IPS DF 6.9 (cell line): ENCODE measurements around the gene FBRSL1.
"Not testable (repeated sequence)": the region's sequence is repeated elsewhere in the genome, so short reads cannot be mapped to it uniquely, and the experiment has no call there.

Source experiments
- DNase-seq: peaks from one replicate; pipeline ENCODE4 v3.0.0-alpha.2; 2013; ENCODE audit warnings: low read depth, low spot score
- H3K27ac ChIP-seq: one replicate; pipeline ENCODE4 v1.5.1; 2013; ENCODE audit warnings: low read length, control low read depth
- H3K27me3 ChIP-seq: 2 replicates; pipeline ENCODE4 v1.6.1; 2013; ENCODE audit warnings: mild to moderate bottlenecking, low read length; ENCODE audit not compliant: control insufficient read depth, insufficient read depth
- H3K36me3 ChIP-seq: 2 replicates; pipeline ENCODE4 v1.6.1; 2013; ENCODE audit warnings: low read length; ENCODE audit not compliant: control insufficient read depth, insufficient read depth
- H3K4me1 ChIP-seq: 2 replicates; pipeline ENCODE4 v1.6.1; 2013; ENCODE audit warnings: low read length; ENCODE audit not compliant: control insufficient read depth, insufficient read depth
- H3K4me3 ChIP-seq: 2 replicates; pipeline ENCODE4 v1.5.1; 2013; ENCODE audit warnings: mild to moderate bottlenecking, low read length
- H3K9me3 ChIP-seq: 2 replicates; pipeline ENCODE4 v1.6.1; 2013; ENCODE audit warnings: low read length, inconsistent platforms; ENCODE audit not compliant: control insufficient read depth, insufficient read depth
- WGBS: extraction: QIAGEN DNeasy Blood & Tissue Kit; methylation state at CpG from one replicate; pipeline ENCODE4 v1.1.7; 2013; ENCODE audit warnings: mixed read lengths, missing lambda C conversion rate; ENCODE audit not compliant: insufficient read length, insufficient coverage; 5-methylcytosine and 5-hydroxymethylcytosine counted together

The FBRSL1 gene

GRCh38 chr12:132527186-132527882 is 37.4 kb downstream of the FBRSL1 start:
- no peak overlapping the region for H3K27ac ChIP-seq
- DNase-seq = no peak
- no peak overlapping the region for H3K4me3 ChIP-seq
- peaks cover 2% of the 10 kb centered on the region for H3K4me1 ChIP-seq
- WGBS = no CpG with 5 or more reads among the region's 25 CpGs
- no peaks in the 10 kb centered on the region; the same call in 1 of the 2 replicates for H3K36me3 ChIP-seq
- peaks cover 9% of the 10 kb centered on the region for H3K9me3 ChIP-seq
- H3K27me3 ChIP-seq = no peaks in the 10 kb centered on the region

GRCh38 chr12:132527883-132528264 is 37.9 kb downstream of the FBRSL1 start:
- Histone ChIP-seq H3K9me3 (peaks cover 9% of the 10 kb centered on the region), H3K27me3 (no peaks in the 10 kb centered on the region), H3K36me3 (no peaks in the 10 kb centered on the region; the same call in 1 of the 2 replicates), H3K27ac (no peak overlapping the region), H3K4me1 (peaks cover 2% of the 10 kb centered on the region), H3K4me3 (no peak overlapping the region)
- no CpG with 5 or more reads among the region's 11 CpGs for WGBS
- no peak for DNase-seq

- peaks cover 12% of the 10 kb centered on the region for H3K9me3 ChIP-seq
- no CpG with 5 or more reads among the region's 21 CpGs for WGBS
These were observed 38.7 kb downstream of the FBRSL1 start for GRCh38 chr12:132528564-132529106.

GRCh38 chr12:132529156-132529839 is 39.3 kb downstream of the FBRSL1 start:
- Histone ChIP-seq H3K27me3 (no peaks in the 10 kb centered on the region), H3K27ac (no peak overlapping the region), H3K4me3 (no peak overlapping the region), H3K9me3 (peaks cover 14% of the 10 kb centered on the region), H3K4me1 (peaks cover 2% of the 10 kb centered on the region), H3K36me3 (no peaks in the 10 kb centered on the region; the same call in 1 of the 2 replicates)
- DNase-seq = no peak
- WGBS = no CpG with 5 or more reads among the region's 11 CpGs

More at GRCh38 chr12:132528564-132529106, 38.7 kb downstream of the FBRSL1 start:
- no peak for DNase-seq
- H3K4me3 ChIP-seq = no peak overlapping the region
- peaks cover 2% of the 10 kb centered on the region for H3K4me1 ChIP-seq
- no peaks in the 10 kb centered on the region; the same call in 1 of the 2 replicates for H3K36me3 ChIP-seq
- H3K27me3 ChIP-seq = no peaks in the 10 kb centered on the region
- H3K27ac ChIP-seq = no peak overlapping the region

- H3K4me1 ChIP-seq = peaks cover 2% of the 10 kb centered on the region
- no peak for DNase-seq
- H3K4me3 ChIP-seq = no peak overlapping the region
- H3K27me3 ChIP-seq = no peaks in the 10 kb centered on the region
- no peak overlapping the region for H3K27ac ChIP-seq
- H3K36me3 ChIP-seq = no peaks in the 10 kb centered on the region; the same call in 1 of the 2 replicates
- WGBS = no CpG with 5 or more reads among the region's 10 CpGs
- H3K9me3 ChIP-seq = peaks cover 18% of the 10 kb centered on the region
These were observed 40.0 kb downstream of the FBRSL1 start for GRCh38 chr12:132529906-132530305.

GRCh38 chr12:132530447-132530846 is 40.5 kb downstream of the FBRSL1 start:
- Histone ChIP-seq H3K4me3 (no peak overlapping the region), H3K9me3 (peaks cover 19% of the 10 kb centered on the region), H3K27me3 (no peaks in the 10 kb centered on the region), H3K4me1 (peaks cover 2% of the 10 kb centered on the region), H3K36me3 (no peaks in the 10 kb centered on the region; the same call in 1 of the 2 replicates), H3K27ac (no peak overlapping the region)
- WGBS = no CpG with 5 or more reads among the region's 6 CpGs
- no peak for DNase-seq

GRCh38 chr12:132530851-132531250 is 40.9 kb downstream of the FBRSL1 start:
- no peak overlapping the region for H3K27ac ChIP-seq
- no CpG with 5 or more reads among the region's 7 CpGs for WGBS
- H3K4me1 ChIP-seq = peaks cover 2% of the 10 kb centered on the region; the same call in 1 of the 2 replicates
- DNase-seq = no peak
- no peak overlapping the region for H3K4me3 ChIP-seq
- no peaks in the 10 kb centered on the region for H3K27me3 ChIP-seq
- no peaks in the 10 kb centered on the region; the same call in 1 of the 2 replicates for H3K36me3 ChIP-seq
- peaks cover 20% of the 10 kb centered on the region for H3K9me3 ChIP-seq

- DNase-seq, H3K4me1 ChIP-seq, H3K27me3 ChIP-seq, H3K4me3 ChIP-seq, H3K36me3 ChIP-seq, H3K27ac ChIP-seq: not testable (repeated sequence)
- H3K9me3 ChIP-seq = peaks cover 23% of the 10 kb centered on the region
- no CpG with 5 or more reads among the region's 20 CpGs for WGBS
These were observed 43.0 kb downstream of the FBRSL1 start for GRCh38 chr12:132532711-132533583.

GRCh38 chr12:132533584-132533958 is 43.6 kb downstream of the FBRSL1 start:
- Histone ChIP-seq H3K36me3 (no peaks in the 10 kb centered on the region; the same call in 1 of the 2 replicates), H3K4me3 (no peak overlapping the region), H3K27me3 (peaks cover 2% of the 10 kb centered on the region; the same call in 1 of the 2 replicates), H3K4me1 (no peaks in the 10 kb centered on the region), H3K9me3 (peaks cover 23% of the 10 kb centered on the region), H3K27ac (no peak overlapping the region)
- no peak for DNase-seq
- WGBS = no CpG with 5 or more reads among the region's 6 CpGs

- no CpG with 5 or more reads among the region's 13 CpGs for WGBS
- H3K9me3 ChIP-seq = peaks cover 23% of the 10 kb centered on the region
- H3K4me1 ChIP-seq = no peaks in the 10 kb centered on the region
These were observed 44.1 kb downstream of the FBRSL1 start for GRCh38 chr12:132534076-132534475.

More at GRCh38 chr12:132534076-132534475, 44.1 kb downstream of the FBRSL1 start:
- Histone ChIP-seq H3K4me3 (no peak overlapping the region), H3K36me3 (no peaks in the 10 kb centered on the region; the same call in 1 of the 2 replicates), H3K27me3 (peaks cover 2% of the 10 kb centered on the region; the same call in 1 of the 2 replicates), H3K27ac (no peak overlapping the region)
- no peak for DNase-seq
